Stimulated activated CD4-positive, alpha-beta T cell treated with anti-CD3 and anti-CD28 coated beads, Interleukin-4, amount 100 ng/mL, for 24 hours (primary cell): Measurements from ENCODE around the gene USP5.
"Not testable (repeated sequence)": the region's sequence is repeated elsewhere in the genome, so short reads cannot be mapped to it uniquely, and the experiment has no call there.

ENCODE experiments used
- DNase-seq: peaks from one replicate; pipeline ENCODE4 v3.0.0-alpha.2; 2020

USP5 gene

GRCh38 chr12:6890789-6891645, 39.1 kb downstream of the USP5 start:
- peak; percentile 99 for DNase-seq

- no peak for DNase-seq
These were observed 39.7 kb downstream of the USP5 start for GRCh38 chr12:6891646-6892001.

- not testable (repeated sequence) for DNase-seq
These were observed 40.7 kb downstream of the USP5 start for GRCh38 chr12:6892683-6893082.

- DNase-seq = no peak
These were observed 42.4 kb downstream of the USP5 start for GRCh38 chr12:6894321-6894720.

GRCh38 chr12:6896846-6897435, 45.0 kb downstream of the USP5 start:
- no peak for DNase-seq

- DNase-seq = no peak
These were observed 47.5 kb downstream of the USP5 start for GRCh38 chr12:6899427-6899826.

GRCh38 chr12:6899837-6900519, 48.0 kb downstream of the USP5 start:
- DNase-seq = peak; percentile 20

- DNase-seq = no peak
These were observed 50.5 kb downstream of the USP5 start for GRCh38 chr12:6902448-6902847.

GRCh38 chr12:6903722-6904121, 51.8 kb downstream of the USP5 start:
- no peak for DNase-seq

- peak; percentile 99 for DNase-seq
These were observed 52.6 kb downstream of the USP5 start, which contains the start of gene LRRC23 for GRCh38 chr12:6904280-6905276. Gene LRRC23 (plus strand): TSS chr12:6904822. CDS start chr12:6905634, 812 bp downstream.

- DNase-seq = no peak
These were observed 53.6 kb downstream of the USP5 start for GRCh38 chr12:6905414-6906040.

GRCh38 chr12:6908141-6908540, 56.2 kb downstream of the USP5 start:
- DNase-seq = not testable (repeated sequence)

- no peak for DNase-seq
These were observed 57.6 kb downstream of the USP5 start for GRCh38 chr12:6909421-6910145.

GRCh38 chr12:6912164-6912935, 60.4 kb downstream of the USP5 start:
- no peak for DNase-seq

- peak; percentile 83 for DNase-seq
These were observed 62.4 kb downstream of the USP5 start, which contains the start of gene ENO2 for GRCh38 chr12:6914246-6914946. Gene ENO2 (plus strand): TSS chr12:6914580. CDS start chr12:6915833, 1,253 bp downstream.

- DNase-seq = no peak
These were observed 63.2 kb downstream of the USP5 start for GRCh38 chr12:6914947-6915788.

GRCh38 chr12:6915789-6916285, 63.9 kb downstream of the USP5 start:
- no peak for DNase-seq
